Neural cell (in vitro differentiated cells): Measurements from ENCODE around the gene TET2. TPM values are rescaled to one million over a fixed set of nuclear protein-coding genes. Genes with fewer than 3 reads are reported as not detected.

Experiments used
- H2AFZ ChIP-seq: fragments of 200-600, 300-800 bp; sonication (generic), shearing (Covaris generic); 2 replicates; pipeline ENCODE4 v1.6.0; 2014; ENCODE audit warnings: low read depth, mild to moderate bottlenecking, antibody characterized with exemption, low read length, moderate library complexity
- H3F3A ChIP-seq: fragments of 200-600 bp; shearing (Covaris generic); 2 replicates; pipeline ENCODE4 v1.6.1; 2016; ENCODE audit warnings: mild to moderate bottlenecking, moderate library complexity, mixed read lengths, antibody characterized with exemption, low read length; ENCODE audit not compliant: insufficient read depth, poor library complexity, severe bottlenecking
- H3K27ac ChIP-seq: fragments of 200-600, 300-800 bp; sonication (generic), shearing (Covaris generic); 2 replicates; pipeline ENCODE4 v1.5.1; 2014; ENCODE audit warnings: mild to moderate bottlenecking, low read length, moderate library complexity
- H3K27me3 ChIP-seq: fragments of 300-800, 200-600 bp; sonication (generic), shearing (Covaris generic); 2 replicates; pipeline ENCODE4 v1.6.0; 2014; ENCODE audit warnings: mild to moderate bottlenecking, low read depth, low read length, moderate library complexity; ENCODE audit not compliant: insufficient read depth
- H3K36me3 ChIP-seq: fragments of 300-800, 200-600 bp; sonication (generic), shearing (Covaris generic); 2 replicates; pipeline ENCODE4 v1.5.1; 2014; ENCODE audit warnings: mild to moderate bottlenecking, antibody characterized with exemption, low read length, moderate library complexity; ENCODE audit not compliant: insufficient read depth
- H3K4me2 ChIP-seq: fragments of 300-800, 200-600 bp; sonication (generic), shearing (Covaris generic); 2 replicates; pipeline ENCODE4 v1.6.0; 2014; ENCODE audit warnings: mild to moderate bottlenecking, low read length
- H3K4me3 ChIP-seq: fragments of 300-800, 200-600 bp; sonication (generic), shearing (Covaris generic); 2 replicates; pipeline ENCODE4 v1.5.1; 2014; ENCODE audit warnings: mild to moderate bottlenecking, low read length, moderate library complexity
- H3K79me2 ChIP-seq: fragments of 200-600 bp; shearing (Covaris generic); replicated peaks from 2 replicates; pipeline ENCODE4 v1.6.0; 2014; ENCODE audit warnings: mild to moderate bottlenecking, low read length, moderate library complexity; ENCODE audit not compliant: insufficient read depth
- H3K9ac ChIP-seq: fragments of 300-800, 200-600 bp; sonication (generic), shearing (Covaris generic); 2 replicates; pipeline ENCODE4 v1.6.1; 2016; ENCODE audit warnings: mild to moderate bottlenecking, low read length, mixed read lengths
- H3K9me2 ChIP-seq: fragments of 200-600 bp; shearing (Covaris generic); 2 replicates; pipeline ENCODE4 v1.6.1; 2016; ENCODE audit warnings: mild to moderate bottlenecking, low read length, mixed read lengths; ENCODE audit not compliant: insufficient read depth
- H3K9me3 ChIP-seq: fragments of 200-600, 300-800 bp; sonication (generic), shearing (Covaris generic); 2 replicates; pipeline ENCODE4 v1.6.1; 2016; ENCODE audit warnings: mild to moderate bottlenecking, mixed run types, low read length, moderate library complexity, mixed read lengths
- H4K20me1 ChIP-seq: fragments of 200-600 bp; shearing (Covaris generic); 2 replicates; pipeline ENCODE4 v1.6.1; 2016; ENCODE audit warnings: mild to moderate bottlenecking, mixed run types; ENCODE audit not compliant: insufficient read depth
- EP300 ChIP-seq: fragments of 450-650 bp; conservative IDR thresholded peaks from 2 replicates; pipeline ENCODE4 v1.6.1; 2014; ENCODE audit warnings: antibody characterized with exemption, mild to moderate bottlenecking, moderate library complexity; ENCODE audit not compliant: poor library complexity, severe bottlenecking
- EZH2 ChIP-seq: fragments of 200-600, 300-800 bp; shearing (Covaris generic), sonication (generic); IDR thresholded peaks from 2 replicates; pipeline ENCODE4 v1.6.1; 2014; ENCODE audit warnings: antibody characterized with exemption, low read length, borderline replicate concordance, mild to moderate bottlenecking; ENCODE audit not compliant: insufficient read depth, poor library complexity, severe bottlenecking
- MXI1 ChIP-seq: fragments of 450-650 bp; conservative IDR thresholded peaks from 2 replicates; pipeline ENCODE4 v1.6.1; 2014; ENCODE audit warnings: antibody characterized with exemption, mild to moderate bottlenecking; ENCODE audit not compliant: poor library complexity, severe bottlenecking
- POLR2AphosphoS5 ChIP-seq: IDR thresholded peaks from 2 replicates; pipeline ENCODE4 v1.6.1; 2012
- RAD21 ChIP-seq: fragments of 450-650 bp; conservative IDR thresholded peaks from 2 replicates; pipeline ENCODE4 v1.6.1; 2014; ENCODE audit warnings: antibody characterized with exemption, mild to moderate bottlenecking, moderate library complexity
- SMC3 ChIP-seq: fragments of 450-650 bp; conservative IDR thresholded peaks from 2 replicates; pipeline ENCODE4 v1.6.1; 2014; ENCODE audit warnings: antibody characterized with exemption, mild to moderate bottlenecking, moderate library complexity; ENCODE audit not compliant: poor library complexity
- TAF1 ChIP-seq: IDR thresholded peaks from 2 replicates; pipeline ENCODE4 v1.6.1; 2012; ENCODE audit warnings: low read depth
- polyA plus RNA-seq: library from polyadenylated mRNA; depleted of rRNA; stranded (reverse); fragments of >200 nt; gene quantifications from 2 replicates; pipeline ENCODE4 v1.2.3, GENCODE V29; 2014
- TF ChIP-seq, protein P1 (sequence below): IDR thresholded peaks from 2 replicates; pipeline ENCODE4 v1.6.1; 2012; ENCODE audit warnings: borderline replicate concordance
- TF ChIP-seq, protein P2 (sequence below): fragments of 450-650 bp; IDR thresholded peaks from 2 replicates; pipeline ENCODE4 v1.5.1; 2014; ENCODE audit warnings: antibody characterized with exemption, mild to moderate bottlenecking, moderate library complexity; ENCODE audit not compliant: poor library complexity, severe bottlenecking

The TET2 gene
- polyA plus RNA-seq, 1 donor from 2014 or later: 27.1 TPM

DNA sequence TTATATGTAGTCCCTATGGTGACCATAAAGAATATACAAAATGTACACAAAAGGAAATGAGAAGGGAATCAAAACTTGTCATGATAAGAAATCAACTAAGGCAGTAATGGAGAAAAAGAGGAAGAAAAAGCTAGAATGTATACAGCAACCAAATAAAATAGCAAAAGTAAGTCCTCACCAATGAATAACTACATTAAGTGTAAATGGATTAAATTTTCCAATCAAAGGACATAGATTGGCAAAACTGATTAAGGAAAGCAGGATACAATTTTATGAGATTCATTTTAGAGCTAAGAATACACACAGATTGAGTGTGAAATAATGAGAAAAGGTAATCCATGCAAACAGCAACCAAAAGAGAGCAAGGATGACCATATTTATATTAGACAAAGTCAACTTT, 157.4 kb downstream of the TET2 start:
- H3K36me3 ChIP-seq: no peaks in the 10 kb centered on the region
- no peak overlapping the region for H3K9ac ChIP-seq
- H3K9me2 ChIP-seq: no peaks in the 10 kb centered on the region
- TF ChIP-seq MXI1 (no peak), RAD21 (no peak), EP300 (no peak)
- H3F3A ChIP-seq: no peaks in the 10 kb centered on the region
- no peaks in the 10 kb centered on the region for H3K79me2 ChIP-seq
- no peak overlapping the region for H3K4me3 ChIP-seq
- H2AFZ ChIP-seq: no peak overlapping the region
- H3K4me2 ChIP-seq: no peak overlapping the region
- no peaks in the 10 kb centered on the region for H3K9me3 ChIP-seq
- H3K27me3 ChIP-seq: no peaks in the 10 kb centered on the region
- H3K27ac ChIP-seq: no peak overlapping the region
- H4K20me1 ChIP-seq: no peaks in the 10 kb centered on the region

DNA sequence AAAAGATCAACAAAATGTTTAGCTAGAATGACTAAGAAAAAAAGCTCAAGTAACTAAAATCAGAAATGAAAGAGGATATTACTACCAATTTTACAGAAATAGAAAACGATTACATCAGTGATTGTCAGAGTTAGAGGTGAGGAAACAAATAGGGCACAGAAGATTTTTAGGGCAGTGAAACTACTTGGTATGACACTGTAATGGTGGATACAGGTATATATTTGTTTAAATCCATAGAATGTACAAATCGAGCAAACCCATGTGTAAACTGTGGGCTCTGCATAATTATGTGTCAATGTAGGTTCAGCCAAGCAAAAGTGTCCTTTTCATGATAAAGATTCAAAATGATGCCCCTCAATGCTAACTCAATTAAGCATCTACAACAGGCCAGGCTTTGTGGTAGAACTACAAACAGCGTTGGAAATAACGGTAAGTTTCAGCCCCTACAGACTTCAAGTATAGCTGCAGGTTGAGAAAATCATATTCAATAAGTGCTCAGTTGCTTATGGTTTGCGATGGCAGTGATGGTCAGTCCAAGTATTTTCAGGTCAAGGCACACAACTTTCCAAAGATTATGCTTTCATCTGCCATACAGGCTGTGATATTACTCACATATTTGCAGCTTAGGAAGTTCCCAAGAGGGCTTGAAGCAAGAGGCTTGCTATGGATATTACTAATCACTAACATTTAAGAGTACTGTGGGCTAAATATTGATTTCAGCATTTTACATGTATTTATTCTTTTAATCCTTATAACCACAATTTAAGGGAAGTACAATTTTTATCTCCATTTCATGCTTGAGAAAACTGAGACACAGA, 158.6 kb downstream of the TET2 start:
- Histone ChIP-seq H3K79me2 (no peaks in the 10 kb centered on the region), H3K27ac (no peak overlapping the region), H3K4me2 (no peak overlapping the region), H3K27me3 (no peaks in the 10 kb centered on the region), H3K9me2 (no peaks in the 10 kb centered on the region), H3K9me3 (no peaks in the 10 kb centered on the region), H3K36me3 (no peaks in the 10 kb centered on the region), H3K9ac (no peak overlapping the region), H2AFZ (no peak overlapping the region), H4K20me1 (no peaks in the 10 kb centered on the region), H3F3A (no peaks in the 10 kb centered on the region), H3K4me3 (no peak overlapping the region)
- TF ChIP-seq, protein P1, sequence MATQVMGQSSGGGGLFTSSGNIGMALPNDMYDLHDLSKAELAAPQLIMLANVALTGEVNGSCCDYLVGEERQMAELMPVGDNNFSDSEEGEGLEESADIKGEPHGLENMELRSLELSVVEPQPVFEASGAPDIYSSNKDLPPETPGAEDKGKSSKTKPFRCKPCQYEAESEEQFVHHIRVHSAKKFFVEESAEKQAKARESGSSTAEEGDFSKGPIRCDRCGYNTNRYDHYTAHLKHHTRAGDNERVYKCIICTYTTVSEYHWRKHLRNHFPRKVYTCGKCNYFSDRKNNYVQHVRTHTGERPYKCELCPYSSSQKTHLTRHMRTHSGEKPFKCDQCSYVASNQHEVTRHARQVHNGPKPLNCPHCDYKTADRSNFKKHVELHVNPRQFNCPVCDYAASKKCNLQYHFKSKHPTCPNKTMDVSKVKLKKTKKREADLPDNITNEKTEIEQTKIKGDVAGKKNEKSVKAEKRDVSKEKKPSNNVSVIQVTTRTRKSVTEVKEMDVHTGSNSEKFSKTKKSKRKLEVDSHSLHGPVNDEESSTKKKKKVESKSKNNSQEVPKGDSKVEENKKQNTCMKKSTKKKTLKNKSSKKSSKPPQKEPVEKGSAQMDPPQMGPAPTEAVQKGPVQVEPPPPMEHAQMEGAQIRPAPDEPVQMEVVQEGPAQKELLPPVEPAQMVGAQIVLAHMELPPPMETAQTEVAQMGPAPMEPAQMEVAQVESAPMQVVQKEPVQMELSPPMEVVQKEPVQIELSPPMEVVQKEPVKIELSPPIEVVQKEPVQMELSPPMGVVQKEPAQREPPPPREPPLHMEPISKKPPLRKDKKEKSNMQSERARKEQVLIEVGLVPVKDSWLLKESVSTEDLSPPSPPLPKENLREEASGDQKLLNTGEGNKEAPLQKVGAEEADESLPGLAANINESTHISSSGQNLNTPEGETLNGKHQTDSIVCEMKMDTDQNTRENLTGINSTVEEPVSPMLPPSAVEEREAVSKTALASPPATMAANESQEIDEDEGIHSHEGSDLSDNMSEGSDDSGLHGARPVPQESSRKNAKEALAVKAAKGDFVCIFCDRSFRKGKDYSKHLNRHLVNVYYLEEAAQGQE: no peak
- TF ChIP-seq RAD21: no peak
- no peak for TF ChIP-seq EZH2
- TF ChIP-seq, protein P2, sequence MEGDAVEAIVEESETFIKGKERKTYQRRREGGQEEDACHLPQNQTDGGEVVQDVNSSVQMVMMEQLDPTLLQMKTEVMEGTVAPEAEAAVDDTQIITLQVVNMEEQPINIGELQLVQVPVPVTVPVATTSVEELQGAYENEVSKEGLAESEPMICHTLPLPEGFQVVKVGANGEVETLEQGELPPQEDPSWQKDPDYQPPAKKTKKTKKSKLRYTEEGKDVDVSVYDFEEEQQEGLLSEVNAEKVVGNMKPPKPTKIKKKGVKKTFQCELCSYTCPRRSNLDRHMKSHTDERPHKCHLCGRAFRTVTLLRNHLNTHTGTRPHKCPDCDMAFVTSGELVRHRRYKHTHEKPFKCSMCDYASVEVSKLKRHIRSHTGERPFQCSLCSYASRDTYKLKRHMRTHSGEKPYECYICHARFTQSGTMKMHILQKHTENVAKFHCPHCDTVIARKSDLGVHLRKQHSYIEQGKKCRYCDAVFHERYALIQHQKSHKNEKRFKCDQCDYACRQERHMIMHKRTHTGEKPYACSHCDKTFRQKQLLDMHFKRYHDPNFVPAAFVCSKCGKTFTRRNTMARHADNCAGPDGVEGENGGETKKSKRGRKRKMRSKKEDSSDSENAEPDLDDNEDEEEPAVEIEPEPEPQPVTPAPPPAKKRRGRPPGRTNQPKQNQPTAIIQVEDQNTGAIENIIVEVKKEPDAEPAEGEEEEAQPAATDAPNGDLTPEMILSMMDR: no peak
- no peak for TF ChIP-seq MXI1
- TF ChIP-seq SMC3: no peak
- no peak for TF ChIP-seq EP300
- TF ChIP-seq TAF1: no peak
- TF ChIP-seq POLR2AphosphoS5: no peak
